ENCODE results near the gene SRGAP1. TPM values are rescaled to one million over a fixed set of nuclear protein-coding genes. Genes with fewer than 3 reads are reported as not detected.

SRGAP1 gene
- total and polyA plus RNA-seq, 2 of the 4 experiments (the other 2 are of a cell fraction) = 10.0 to 10.2 TPM

- ATAC-seq (ENCODE audit: low read depth) = peak; percentile 84
- no TSS peak for BruUV-seq (replicated peaks)
- no peak for TF ChIP-seq RAD21 (IDR thresholded peaks at IDR 0.05; ENCODE audit: low read length)
- 0 out of 2 replicates have a peak, but pooled peaks have one; percentile 68 for TF ChIP-seq CHD1 (IDR thresholded peaks at IDR 0.05; ENCODE audit: low read depth, low read length)
- peak; percentile 97; the same call in 1 of the 2 replicates for TF ChIP-seq FOS (IDR thresholded peaks at IDR 0.05; ENCODE audit: low read depth, low read length)
- TF ChIP-seq MXI1 (IDR thresholded peaks at IDR 0.05; ENCODE audit: borderline replicate concordance, low read depth, low read length) = no peak
- no peak for TF ChIP-seq RFX5 (IDR thresholded peaks at IDR 0.05; ENCODE audit: low read depth, low read length)
- peak; percentile 49; the same call in 1 of the 2 replicates for TF ChIP-seq NFE2L2 (IDR thresholded peaks at IDR 0.05; ENCODE audit: low read depth, low read length)
- TF ChIP-seq CTCF (conservative IDR thresholded peaks at IDR 0.05; ENCODE audit: low read depth, low read length) = no peak
- no peak for TF ChIP-seq CEBPB (IDR thresholded peaks at IDR 0.05; ENCODE audit: low read depth, low read length)
- no peak for TF ChIP-seq SMC3 (IDR thresholded peaks at IDR 0.05; ENCODE audit: low read depth, low read length)
- TF ChIP-seq MAFK (IDR thresholded peaks at IDR 0.05; ENCODE audit: low read depth, low read length) = peak; percentile 17; the same call in 1 of the 2 replicates
- TF ChIP-seq POLR2A (IDR thresholded peaks at IDR 0.05; ENCODE audit: low read depth, low read length) = no peak
- TF ChIP-seq RCOR1 (IDR thresholded peaks at IDR 0.05; ENCODE audit: insufficient replicate concordance, low read length) = peak; percentile 37
- peak; percentile 71; the same call in 1 of the 2 replicates for TF ChIP-seq USF2 (IDR thresholded peaks at IDR 0.05; ENCODE audit: low read depth, low read length)
- peak; percentile 43; the same call in 1 of the 2 replicates for TF ChIP-seq BHLHE40 (IDR thresholded peaks at IDR 0.05; ENCODE audit: low read depth, low read length)
- no peak for TF ChIP-seq MAZ (IDR thresholded peaks at IDR 0.05; ENCODE audit: borderline replicate concordance, low read depth, low read length)
Observed at GRCh38 chr12:64088431-64089349, 244.2 kb downstream of the SRGAP1 start.

More at GRCh38 chr12:64088431-64089349, 244.2 kb downstream of the SRGAP1 start:
- ChIA-PET POLR2A (ENCODE audit: unreplicated experiment) (no interaction called here), CTCF (interaction anchor here (0.8 to 1.5 kb wide), 3 partner anchors 109 to 245 kb away, joined by 3 to 7 read pairs (median 3); partner anchors contain the start of gene SRGAP1)
- in situ Hi-C loops (cut with MboI; ENCODE audit: low sequenced_read_pairs) (no loop called here), intact Hi-C loops (cut with micrococcal nuclease) (loop anchor here (5.0 kb wide), 1 partner anchor 246 kb away; the partner anchor contains the start of gene SRGAP1), dilution Hi-C loops (cut with HindIII; ENCODE audit: low sequenced_read_pairs, unreplicated experiment) (no loop called here)
- no peaks in the 10 kb centered on the region for H3K9me3 ChIP-seq (ENCODE audit: control insufficient read depth, insufficient read depth, low read length)
- H4K5ac ChIP-seq (ENCODE audit: low read depth, low read length) = peak overlapping the region; percentile 66
- peak overlapping the region; percentile 8 for H3K4me2 ChIP-seq (ENCODE audit: low read depth, low read length)
- peaks cover 17% of the 10 kb centered on the region for H3K9me1 ChIP-seq (ENCODE audit: insufficient read depth, low read length)
- peak overlapping the region; percentile 80 for H2BK20ac ChIP-seq (ENCODE audit: low read depth, low read length)
- DNase-seq = peak; percentile 97
- peaks cover 18 to 47% of the 10 kb centered on the region in 2 experiments for H3K79me1 ChIP-seq (ENCODE audit: low read depth in 1 of 2, low read length in 2 of 2)
- H3K18ac ChIP-seq (ENCODE audit: low read depth, low read length) = peak overlapping the region; percentile 80
- peak overlapping the region; percentile 89 for H2BK120ac ChIP-seq (ENCODE audit: low read depth, low read length)
- peak overlapping the region; percentile 94 for H2BK5ac ChIP-seq (ENCODE audit: low read depth, low read length, poor library complexity, severe bottlenecking)
- peak overlapping the region; percentile 94 for H3K4ac ChIP-seq (ENCODE audit: low read depth, low read length)
- peak overlapping the region; percentile 13 for H2AK9ac ChIP-seq (replicated peaks; ENCODE audit: low read depth, low read length, poor library complexity)
- H3K36me3 ChIP-seq (ENCODE audit: control insufficient read depth, insufficient read depth, low read length) = peaks cover 10% of the 10 kb centered on the region
- peak overlapping the region; percentile 83 for H3K14ac ChIP-seq (replicated peaks; ENCODE audit: low read depth, low read length)
- peak overlapping the region; percentile 81 for H2AK5ac ChIP-seq (ENCODE audit: low read depth, low read length)
- no peaks in the 10 kb centered on the region for H4K20me1 ChIP-seq (ENCODE audit: insufficient read depth, low read length)
- 31% methylated on average over 6 of the region's 12 CpGs; no CpG with 5 or more reads in 1 of the 2 experiments for WGBS, 2 experiments (ENCODE audit: extremely low coverage in 2 of 2, insufficient read length in 1 of 2)
- H3K27me3 ChIP-seq (ENCODE audit: control insufficient read depth, insufficient read depth, low read length) = no peaks in the 10 kb centered on the region
- peak overlapping the region; percentile 30 for H3K9ac ChIP-seq (ENCODE audit: low read depth, low read length)
- H2AFZ ChIP-seq (replicated peaks; ENCODE audit: low read length, poor library complexity) = peak overlapping the region; percentile 7
- no peak overlapping the region; the same call in 1 of the 2 replicates for H3K4me3 ChIP-seq (ENCODE audit: insufficient read depth, low read depth, low read length)
- H4K91ac ChIP-seq (ENCODE audit: insufficient read depth, low read depth, low read length) = peak overlapping the region; percentile 94
- H4K8ac ChIP-seq (ENCODE audit: low read depth in 2 of 2, low read length in 2 of 2) = peak overlapping the region; percentile 84 to 86
- peaks cover 19% of the 10 kb centered on the region for H3K4me1 ChIP-seq (ENCODE audit: control insufficient read depth, insufficient read depth, low read length)
- H2BK15ac ChIP-seq (ENCODE audit: low read depth, low read length) = peak overlapping the region; percentile 86; the same call in 2 of the 3 replicates
- H3K23ac ChIP-seq (ENCODE audit: low read depth, low read length) = peak overlapping the region; percentile 92
- H3K56ac ChIP-seq (ENCODE audit: extremely low read depth, insufficient read depth, low read length) = peak overlapping the region; percentile 86
- peak overlapping the region; percentile 95 for H3K27ac ChIP-seq (ENCODE audit: insufficient read depth, low read length)
